Caco-2 (cell line): Measurements from ENCODE around the gene RAB11FIP5. TPM values are rescaled to one million over a fixed set of nuclear protein-coding genes. Genes with fewer than 3 reads are reported as not detected.

Experiments
- BruUV-seq: library from RNA; stranded (reverse); fragments of 400-500 nt; replicated peaks from 2 replicates; lab custom pipeline; 2021; lab: Mats Ljungman, UMichigan
- CTCF ChIA-PET: fragments of 300-600 bp; sonication (Branson Sonifier 250); formaldehyde crosslinking; loops from one replicate; lab custom pipeline; 2022; ENCODE audit warnings: antibody characterized with exemption; lab: Charles Lee
- POLR2A ChIA-PET: fragments of 300-600 bp; sonication (Branson Sonifier 250); formaldehyde crosslinking; loops from one replicate; lab custom pipeline; 2022; ENCODE audit warnings: antibody characterized with exemption; lab: Charles Lee
- DNase-seq, 2 experiments: peaks; one replicate each; pipeline versions ENCODE4 v3.0.0 to v3.0.0-alpha.2; 2020 to 2022
- H3K27me3 ChIP-seq: replicated peaks from 2 replicates; pipeline ENCODE4 v1.6.0; 2011; ENCODE audit warnings: low read length; ENCODE audit not compliant: control insufficient read depth, insufficient read depth
- H3K36me3 ChIP-seq: 2 replicates; pipeline ENCODE4 v1.5.1; 2011; ENCODE audit warnings: low read length; ENCODE audit not compliant: control insufficient read depth, insufficient read depth
- H3K4me1 ChIP-seq: fragments of 250-450 bp; sonication (Bioruptor Pico); 2 replicates; pipeline ENCODE4 v1.5.1; 2020; ENCODE audit warnings: mild to moderate bottlenecking
- H3K4me3 ChIP-seq: 2 replicates; pipeline ENCODE4 v1.5.1; 2011; ENCODE audit warnings: low read depth, mild to moderate bottlenecking, control low read depth, low read length
- H3K9me3 ChIP-seq: fragments of 250-450 bp; sonication (Bioruptor Pico); 2 replicates; pipeline ENCODE4 v1.5.1; 2020; ENCODE audit warnings: mild to moderate bottlenecking, moderate library complexity
- H3K27ac Mint-ChIP-seq: one replicate; pipeline ENCODE4 v1.8.0; 2022; ENCODE audit warnings: mixed read lengths; ENCODE audit not compliant: unreplicated experiment
- H3K27me3 Mint-ChIP-seq: one replicate; pipeline ENCODE4 v1.8.0; 2022; ENCODE audit warnings: mixed read lengths; ENCODE audit not compliant: insufficient read depth, unreplicated experiment
- H3K36me3 Mint-ChIP-seq: one replicate; pipeline ENCODE4 v1.8.0; 2022; ENCODE audit warnings: mild to moderate bottlenecking, mixed read lengths; ENCODE audit not compliant: insufficient read depth, unreplicated experiment
- H3K4me1 Mint-ChIP-seq: one replicate; pipeline ENCODE4 v1.8.0; 2022; ENCODE audit warnings: low read depth, mixed read lengths; ENCODE audit not compliant: unreplicated experiment
- H3K4me3 Mint-ChIP-seq: one replicate; pipeline ENCODE4 v1.8.0; 2022; ENCODE audit warnings: mild to moderate bottlenecking, moderate library complexity, mixed read lengths; ENCODE audit not compliant: unreplicated experiment
- H3K9me3 Mint-ChIP-seq: one replicate; pipeline ENCODE4 v1.8.0; 2022; ENCODE audit warnings: mixed read lengths; ENCODE audit not compliant: unreplicated experiment
- intact Hi-C: fragments of 100-400 bp; cut with micrococcal nuclease; formaldehyde crosslinking; loops from one replicate; pipeline ENCODE4 v1.10.0; 2022; ENCODE audit not compliant: unreplicated experiment
- total RNA-seq: library from RNA; stranded (reverse); gene quantifications from 2 replicates; pipeline ENCODE4 v1.2.3, GENCODE V29; 2022
- TF ChIP-seq, protein P1 (sequence below), 2 experiments: fragments of 200-600 bp in 1 of 2; IDR thresholded peaks; 1 replicate in 1 of 2; 2 replicates in 1 of 2; pipeline versions ENCODE4 v1.5.1 to v1.8.0; 2011 to 2022; ENCODE audit warnings: antibody characterized with exemption in 1 of 2, control low read depth in 1 of 2, inconsistent platforms in 1 of 2, low read depth in 1 of 2, low read length in 1 of 2, mild to moderate bottlenecking in 1 of 2, moderate library complexity in 1 of 2; ENCODE audit not compliant: insufficient read depth in 1 of 2, severe bottlenecking in 1 of 2, unreplicated experiment in 1 of 2

The RAB11FIP5 gene
- total RNA-seq, 1 experiment from 2014 or later = 17.3 TPM

GRCh38 chr2:73080321-73081131 is 32.2 kb downstream of the RAB11FIP5 start:
- BruUV-seq = no TSS peak
- peaks cover 7% of the 10 kb centered on the region; the same call in 1 of the 2 replicates for H3K4me1 ChIP-seq
- H3K4me3 Mint-ChIP-seq = no peak overlapping the region
- H3K27ac Mint-ChIP-seq = no peak overlapping the region
- intact Hi-C loops = no loop called here
- H3K9me3 Mint-ChIP-seq = no peaks in the 10 kb centered on the region
- no peaks in the 10 kb centered on the region for H3K36me3 Mint-ChIP-seq
- peaks cover 8% of the 10 kb centered on the region for H3K4me1 Mint-ChIP-seq
- no peaks in the 10 kb centered on the region for H3K9me3 ChIP-seq
- DNase-seq = no peak
- TF ChIP-seq, protein P1, sequence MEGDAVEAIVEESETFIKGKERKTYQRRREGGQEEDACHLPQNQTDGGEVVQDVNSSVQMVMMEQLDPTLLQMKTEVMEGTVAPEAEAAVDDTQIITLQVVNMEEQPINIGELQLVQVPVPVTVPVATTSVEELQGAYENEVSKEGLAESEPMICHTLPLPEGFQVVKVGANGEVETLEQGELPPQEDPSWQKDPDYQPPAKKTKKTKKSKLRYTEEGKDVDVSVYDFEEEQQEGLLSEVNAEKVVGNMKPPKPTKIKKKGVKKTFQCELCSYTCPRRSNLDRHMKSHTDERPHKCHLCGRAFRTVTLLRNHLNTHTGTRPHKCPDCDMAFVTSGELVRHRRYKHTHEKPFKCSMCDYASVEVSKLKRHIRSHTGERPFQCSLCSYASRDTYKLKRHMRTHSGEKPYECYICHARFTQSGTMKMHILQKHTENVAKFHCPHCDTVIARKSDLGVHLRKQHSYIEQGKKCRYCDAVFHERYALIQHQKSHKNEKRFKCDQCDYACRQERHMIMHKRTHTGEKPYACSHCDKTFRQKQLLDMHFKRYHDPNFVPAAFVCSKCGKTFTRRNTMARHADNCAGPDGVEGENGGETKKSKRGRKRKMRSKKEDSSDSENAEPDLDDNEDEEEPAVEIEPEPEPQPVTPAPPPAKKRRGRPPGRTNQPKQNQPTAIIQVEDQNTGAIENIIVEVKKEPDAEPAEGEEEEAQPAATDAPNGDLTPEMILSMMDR (IDR thresholded peaks at IDR 0.05; ENCODE audit: insufficient read depth in 1 of 2, low read depth in 1 of 2, low read length in 1 of 2, severe bottlenecking in 1 of 2, unreplicated experiment in 1 of 2) = no peak
- no peaks in the 10 kb centered on the region for H3K27me3 ChIP-seq
- no peak overlapping the region for H3K4me3 ChIP-seq
- H3K36me3 ChIP-seq = no peaks in the 10 kb centered on the region
- ChIA-PET POLR2A (no interaction called here), CTCF (no interaction called here)
- no peaks in the 10 kb centered on the region for H3K27me3 Mint-ChIP-seq

- H3K9me3 Mint-ChIP-seq = no peaks in the 10 kb centered on the region
- intact Hi-C loops = no loop called here
- no peak overlapping the region for H3K27ac Mint-ChIP-seq
- Histone ChIP-seq H3K36me3 (no peaks in the 10 kb centered on the region), H3K27me3 (no peaks in the 10 kb centered on the region), H3K4me3 (no peak overlapping the region), H3K4me1 (no peaks in the 10 kb centered on the region), H3K9me3 (no peaks in the 10 kb centered on the region)
- H3K36me3 Mint-ChIP-seq = no peaks in the 10 kb centered on the region
- no peak for DNase-seq
- H3K4me3 Mint-ChIP-seq = no peak overlapping the region
- peaks cover under 1% of the 10 kb centered on the region for H3K4me1 Mint-ChIP-seq
- CTCF ChIA-PET = no interaction called here
- POLR2A ChIA-PET = no interaction called here
- H3K27me3 Mint-ChIP-seq = no peaks in the 10 kb centered on the region
- no TSS peak for BruUV-seq
- TF ChIP-seq, protein P1 (IDR thresholded peaks at IDR 0.05; ENCODE audit: insufficient read depth in 1 of 2, low read depth in 1 of 2, low read length in 1 of 2, severe bottlenecking in 1 of 2, unreplicated experiment in 1 of 2) = no peak
These were observed 33.1 kb downstream of the RAB11FIP5 start for GRCh38 chr2:73079636-73080035.

GRCh38 chr2:73078457-73079411 is 34.0 kb downstream of the RAB11FIP5 start:
- Histone ChIP-seq H3K4me3 (no peak overlapping the region), H3K9me3 (no peaks in the 10 kb centered on the region), H3K36me3 (no peaks in the 10 kb centered on the region), H3K4me1 (no peaks in the 10 kb centered on the region), H3K27me3 (no peaks in the 10 kb centered on the region)
- Mint-ChIP-seq H3K27me3 (no peaks in the 10 kb centered on the region), H3K4me1 (no peaks in the 10 kb centered on the region), H3K27ac (no peak overlapping the region), H3K36me3 (no peaks in the 10 kb centered on the region), H3K4me3 (no peak overlapping the region), H3K9me3 (no peaks in the 10 kb centered on the region)
- DNase-seq = no peak
- intact Hi-C loops = no loop called here
- ChIA-PET POLR2A (no interaction called here), CTCF (no interaction called here)
- no TSS peak for BruUV-seq
- TF ChIP-seq, protein P1 (IDR thresholded peaks at IDR 0.05; ENCODE audit: insufficient read depth in 1 of 2, low read depth in 1 of 2, low read length in 1 of 2, severe bottlenecking in 1 of 2, unreplicated experiment in 1 of 2) = no peak
